ENCODE data around the gene KRTAP10-10. TPM values are rescaled to one million over a fixed set of nuclear protein-coding genes. Genes with fewer than 3 reads are reported as not detected.

KRTAP10-10 gene
- total and polyA plus RNA-seq, 9 of the 15 experiments (the other 6 are each of a cell fraction or from before 2014, with no cell fraction given), result not detected

- TF ChIP-seq HSF4 (CRISPR knock-in tag; IDR thresholded peaks at IDR 0.05; ENCODE audit: borderline replicate concordance) (no peak), HMGN3 (IDR thresholded peaks at IDR 0.05; ENCODE audit: borderline replicate concordance, extremely low read depth, insufficient read length, low read depth, low read length) (no peak), ZNF583 (CRISPR knock-in tag; IDR thresholded peaks at IDR 0.05) (0 out of 2 replicates have a peak, but pooled peaks have one; percentile 62), CC2D1A (IDR thresholded peaks at IDR 0.05) (no peak; the same call in 1 of the 2 replicates), ZNF707 (CRISPR knock-in tag; conservative IDR thresholded peaks at IDR 0.05) (no peak), ZNF584 (CRISPR knock-in tag; IDR thresholded peaks at IDR 0.05; ENCODE audit: low read depth) (0 out of 2 replicates have a peak, but pooled peaks have one; percentile 49), HINFP (tag; conservative IDR thresholded peaks at IDR 0.05; ENCODE audit: low read depth) (peak; percentile 65), CXXC5 (CRISPR knock-in tag; IDR thresholded peaks at IDR 0.05) (peak; percentile 59; the same call in 1 of the 2 replicates), CBFA2T2 (conservative IDR thresholded peaks at IDR 0.05) (peak; percentile 94), PTTG1 (tag; IDR thresholded peaks at IDR 0.05; ENCODE audit: low read depth) (peak; percentile 55), SMARCC2 (IDR thresholded peaks at IDR 0.05; ENCODE audit: low read depth) (peak; percentile 87), EP300 (IDR thresholded peaks at IDR 0.05; ENCODE audit: low read length) (peak; percentile 90), STAG1 (CRISPR knock-in tag; IDR thresholded peaks at IDR 0.05; ENCODE audit: borderline replicate concordance) (no peak), MTA2 (IDR thresholded peaks at IDR 0.05; ENCODE audit: low read depth) (peak; percentile 92), STAT5A (IDR thresholded peaks at IDR 0.05; ENCODE audit: borderline replicate concordance, low read length) (peak; percentile 57; the same call in 1 of the 2 replicates), TAF15 (IDR thresholded peaks at IDR 0.05; ENCODE audit: low read depth, low read length) (no peak), ZNF407 (IDR thresholded peaks at IDR 0.05; ENCODE audit: low read depth) (no peak), ZNF197 (CRISPR knock-in tag; IDR thresholded peaks at IDR 0.05; ENCODE audit: low read depth) (0 out of 2 replicates have a peak, but pooled peaks have one; percentile 40), RNF2 (IDR thresholded peaks at IDR 0.05) (peak; percentile 40; the same call in 1 of the 2 replicates)
Observed at GRCh38 chr21:44593598-44594405, 43.4 kb upstream of the KRTAP10-10 start (continued).

Measured in K562 (cell line).